SJCRH30 (cell line): Measurements from ENCODE around the gene DNAJC17. TPM values are rescaled to one million over a fixed set of nuclear protein-coding genes. Genes with fewer than 3 reads are reported as not detected.

Experiments
- DNase-seq, 2 experiments: peaks; one replicate each; pipeline ENCODE4 v3.0.0-alpha.2; 2015 to 2020
- H3K27ac ChIP-seq: fragments of 250-450 bp; sonication (Bioruptor Pico); 2 replicates; pipeline ENCODE4 v1.5.1; 2020; ENCODE audit warnings: mild to moderate bottlenecking, moderate library complexity
- H3K27me3 ChIP-seq: fragments of 250-450 bp; sonication (Bioruptor Pico); 2 replicates; pipeline ENCODE4 v1.5.1; 2020; ENCODE audit warnings: mild to moderate bottlenecking, moderate library complexity
- H3K36me3 ChIP-seq: fragments of 250-450 bp; sonication (Bioruptor Pico); 2 replicates; pipeline ENCODE4 v1.5.1; 2020; ENCODE audit warnings: mild to moderate bottlenecking, moderate library complexity
- H3K4me1 ChIP-seq: fragments of 250-450 bp; sonication (Bioruptor Pico); 2 replicates; pipeline ENCODE4 v1.5.1; 2020; ENCODE audit warnings: mild to moderate bottlenecking, moderate library complexity
- H3K4me3 ChIP-seq: fragments of 250-450 bp; sonication (Bioruptor Pico); 2 replicates; pipeline ENCODE4 v1.5.1; 2020; ENCODE audit warnings: mild to moderate bottlenecking, moderate library complexity
- H3K9me3 ChIP-seq: fragments of 250-450 bp; sonication (Bioruptor Pico); replicated peaks from 2 replicates; pipeline ENCODE4 v1.5.1; 2020; ENCODE audit warnings: mild to moderate bottlenecking, moderate library complexity
- total RNA-seq: library from RNA; depleted of rRNA; stranded (reverse); fragments of >200 nt; shearing (Covaris generic); gene quantifications from 2 replicates; pipeline ENCODE4 v1.2.3, GENCODE V29; 2014

The DNAJC17 gene
- total RNA-seq, 1 experiment from 2014 or later, result 43.5 TPM

DNA sequence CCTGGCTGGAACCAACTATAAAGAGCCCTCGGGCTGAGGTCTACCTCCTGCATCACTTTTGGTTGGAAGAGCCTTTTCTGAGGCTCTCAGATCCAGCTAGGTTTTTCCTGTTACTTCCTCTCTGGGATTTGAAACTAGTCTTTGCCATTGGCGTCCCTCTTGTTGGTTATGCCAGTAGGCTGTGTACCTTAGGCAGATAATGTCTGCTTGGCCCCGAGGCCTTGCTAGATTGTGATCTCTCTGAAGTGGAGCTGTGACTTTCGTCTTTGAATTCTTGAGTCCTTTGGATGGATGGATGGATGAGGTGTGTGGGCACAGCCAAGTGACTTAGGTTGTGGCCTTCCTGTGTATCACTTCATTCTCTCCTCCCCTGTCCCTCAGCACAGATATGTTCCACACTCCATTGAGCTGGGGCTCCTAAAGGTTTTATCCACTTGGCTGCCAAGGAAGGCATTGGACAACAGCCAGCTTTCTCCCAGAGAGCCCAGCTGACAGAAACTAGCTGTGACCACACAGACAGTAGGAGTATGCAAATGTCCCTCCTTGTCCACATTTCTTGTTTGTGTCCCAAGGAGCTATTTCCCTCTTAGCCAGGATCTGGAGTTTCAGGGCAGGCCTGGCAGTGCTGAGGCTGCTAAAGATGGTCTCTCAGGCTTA is 7.9 kb upstream of the DNAJC17 start:
- no peaks in the 10 kb centered on the region for H3K36me3 ChIP-seq
- H3K4me3 ChIP-seq, result no peak overlapping the region
- peaks cover 7% of the 10 kb centered on the region for H3K4me1 ChIP-seq
- DNase-seq, result peak; percentile 40 to 67
- H3K27me3 ChIP-seq, result no peaks in the 10 kb centered on the region
- no peaks in the 10 kb centered on the region for H3K9me3 ChIP-seq
- no peak overlapping the region for H3K27ac ChIP-seq

- Histone ChIP-seq H3K4me1 (peaks cover 7% of the 10 kb centered on the region), H3K27ac (no peak overlapping the region), H3K27me3 (no peaks in the 10 kb centered on the region), H3K4me3 (no peak overlapping the region), H3K9me3 (no peaks in the 10 kb centered on the region), H3K36me3 (no peaks in the 10 kb centered on the region)
- DNase-seq, result no peak
These were observed 5.6 kb upstream of the DNAJC17 start for GRCh38 chr15:40812721-40813425.

- Histone ChIP-seq H3K36me3 (no peaks in the 10 kb centered on the region), H3K4me1 (no peaks in the 10 kb centered on the region), H3K9me3 (no peaks in the 10 kb centered on the region), H3K4me3 (no peak overlapping the region), H3K27me3 (no peaks in the 10 kb centered on the region), H3K27ac (no peak overlapping the region)
- DNase-seq, result no peak
These were observed 1.7 kb upstream of the DNAJC17 start for GRCh38 chr15:40808861-40809450.

GRCh38 chr15:40807888-40808461 is 702 bp upstream of the DNAJC17 start:
- no peaks in the 10 kb centered on the region for H3K36me3 ChIP-seq
- peak overlapping the region; percentile 89 for H3K4me3 ChIP-seq
- DNase-seq, result no peak
- no peaks in the 10 kb centered on the region for H3K27me3 ChIP-seq
- no peak overlapping the region; the same call in 1 of the 2 replicates for H3K27ac ChIP-seq
- H3K9me3 ChIP-seq, result no peaks in the 10 kb centered on the region
- no peaks in the 10 kb centered on the region for H3K4me1 ChIP-seq

DNA sequence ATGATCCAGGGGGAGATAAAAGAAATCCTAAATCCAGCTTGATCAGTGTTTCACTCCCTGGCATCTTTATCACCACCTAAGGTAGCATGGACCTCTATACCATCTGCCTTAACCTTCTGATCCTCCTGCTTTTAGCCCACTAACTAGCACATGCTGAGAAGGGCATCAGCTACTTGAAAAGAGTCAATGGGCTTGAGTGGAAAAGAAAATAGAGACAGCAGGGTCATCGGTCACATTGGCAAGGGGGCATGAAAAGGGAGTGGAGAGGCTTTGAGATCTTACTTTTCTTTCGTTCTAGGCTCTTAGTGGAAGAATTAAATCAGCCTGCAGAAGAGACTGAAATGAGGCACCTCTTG is 623 bp downstream of the DNAJC17 start:
- H3K9me3 ChIP-seq, result no peaks in the 10 kb centered on the region
- no peak for DNase-seq
- H3K27ac ChIP-seq, result peak overlapping the region; percentile 76
- no peaks in the 10 kb centered on the region for H3K4me1 ChIP-seq
- no peaks in the 10 kb centered on the region for H3K36me3 ChIP-seq
- peak overlapping the region; percentile 89 for H3K4me3 ChIP-seq
- H3K27me3 ChIP-seq, result no peaks in the 10 kb centered on the region

GRCh38 chr15:40803688-40804087 is 3.6 kb downstream of the DNAJC17 start:
- Histone ChIP-seq H3K9me3 (no peaks in the 10 kb centered on the region), H3K36me3 (no peaks in the 10 kb centered on the region), H3K27ac (no peak overlapping the region), H3K4me1 (no peaks in the 10 kb centered on the region), H3K27me3 (no peaks in the 10 kb centered on the region), H3K4me3 (no peak overlapping the region)
- DNase-seq, result no peak

- Histone ChIP-seq H3K27ac (no peak overlapping the region), H3K4me1 (no peaks in the 10 kb centered on the region), H3K36me3 (no peaks in the 10 kb centered on the region), H3K4me3 (no peak overlapping the region), H3K9me3 (no peaks in the 10 kb centered on the region), H3K27me3 (no peaks in the 10 kb centered on the region)
- DNase-seq, result no peak
These were observed 4.2 kb downstream of the DNAJC17 start for GRCh38 chr15:40803076-40803475.

- Histone ChIP-seq H3K27ac (no peak overlapping the region), H3K4me1 (no peaks in the 10 kb centered on the region), H3K27me3 (no peaks in the 10 kb centered on the region), H3K4me3 (no peak overlapping the region), H3K36me3 (peaks cover 2% of the 10 kb centered on the region; the same call in 1 of the 2 replicates), H3K9me3 (no peaks in the 10 kb centered on the region)
- DNase-seq, result no peak
These were observed 7.8 kb downstream of the DNAJC17 start for GRCh38 chr15:40799523-40799922.

GRCh38 chr15:40796512-40796911 is 10.8 kb downstream of the DNAJC17 start:
- H3K27me3 ChIP-seq, result no peaks in the 10 kb centered on the region
- no peak overlapping the region for H3K4me3 ChIP-seq
- no peak overlapping the region for H3K27ac ChIP-seq
- no peak for DNase-seq
- no peaks in the 10 kb centered on the region; the same call in 1 of the 2 replicates for H3K4me1 ChIP-seq
- H3K9me3 ChIP-seq, result no peaks in the 10 kb centered on the region
- peaks cover 2% of the 10 kb centered on the region for H3K36me3 ChIP-seq

- no peak overlapping the region for H3K4me3 ChIP-seq
- no peaks in the 10 kb centered on the region for H3K27me3 ChIP-seq
- no peaks in the 10 kb centered on the region; the same call in 1 of the 2 replicates for H3K4me1 ChIP-seq
- no peak overlapping the region for H3K27ac ChIP-seq
- no peak for DNase-seq
- H3K36me3 ChIP-seq, result peaks cover 2% of the 10 kb centered on the region
- H3K9me3 ChIP-seq, result no peaks in the 10 kb centered on the region
These were observed 11.2 kb downstream of the DNAJC17 start for GRCh38 chr15:40796041-40796440.

DNA sequence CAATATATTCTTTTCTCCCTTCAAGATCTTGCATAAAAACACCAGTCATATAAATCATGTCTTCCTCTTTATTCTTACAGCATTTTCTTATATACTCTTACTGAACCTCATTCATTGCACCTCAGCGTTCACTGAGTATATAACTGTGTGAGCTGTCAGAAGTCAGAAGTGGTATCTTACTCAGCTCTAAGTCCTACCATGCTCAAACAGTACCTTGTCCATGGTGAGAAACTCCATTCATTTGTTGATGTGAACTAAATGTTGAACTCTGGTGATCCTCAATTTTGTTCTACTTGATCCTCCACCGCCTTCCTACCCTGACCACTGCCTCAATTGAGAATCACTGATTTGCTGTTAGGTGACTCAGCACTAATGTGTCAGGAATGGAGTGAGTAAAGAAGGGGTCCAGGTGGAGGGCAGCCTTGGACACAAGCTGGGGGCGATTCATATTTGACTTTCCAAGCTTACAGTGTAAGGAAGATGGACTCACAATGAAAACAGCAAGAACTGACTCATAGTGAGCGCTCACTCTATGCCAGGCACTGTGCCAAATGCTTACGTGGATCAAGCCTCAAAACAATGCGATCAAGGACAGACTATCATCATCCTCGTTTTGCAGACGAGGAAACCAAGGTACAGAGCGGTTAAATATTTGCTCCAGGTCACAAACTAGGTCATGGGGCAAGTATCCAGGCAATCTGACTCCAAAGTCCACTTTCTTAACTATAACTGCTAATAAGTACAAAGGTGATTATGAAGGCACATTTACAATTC is 13.9 kb downstream of the DNAJC17 start:
- no peak overlapping the region for H3K4me3 ChIP-seq

GRCh38 chr15:40792394-40792793 is 14.9 kb downstream of the DNAJC17 start:
- DNase-seq, result no peak
- Histone ChIP-seq H3K4me3 (no peak overlapping the region), H3K27ac (no peak overlapping the region), H3K36me3 (no peaks in the 10 kb centered on the region; the same call in 1 of the 2 replicates), H3K9me3 (no peaks in the 10 kb centered on the region), H3K4me1 (peaks cover 19% of the 10 kb centered on the region), H3K27me3 (no peaks in the 10 kb centered on the region)

More for the DNA sequence above, 13.9 kb downstream of the DNAJC17 start:
- Histone ChIP-seq H3K36me3 (peaks cover 2% of the 10 kb centered on the region), H3K4me1 (peaks cover 11% of the 10 kb centered on the region), H3K9me3 (no peaks in the 10 kb centered on the region), H3K27ac (no peak overlapping the region), H3K27me3 (no peaks in the 10 kb centered on the region)
- no peak for DNase-seq

DNA sequence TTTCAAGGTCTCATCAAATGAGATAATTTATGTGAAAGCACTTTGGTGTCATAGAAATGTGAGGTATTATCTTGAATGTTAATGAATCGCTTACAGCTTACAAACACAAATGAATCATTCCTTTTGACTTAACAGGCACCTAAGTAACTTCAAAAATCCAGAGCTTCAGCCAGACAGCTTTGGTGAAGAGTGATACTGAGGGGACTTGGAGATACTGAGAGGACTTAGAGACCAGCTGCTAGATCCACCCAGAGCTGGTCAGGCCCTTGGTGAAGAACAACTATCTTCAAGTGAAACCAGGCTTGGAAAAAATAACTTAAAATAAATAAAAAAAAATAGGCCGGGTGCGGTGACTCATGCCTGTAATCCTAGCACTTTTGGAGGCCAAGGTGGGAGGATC is 16.6 kb downstream of the DNAJC17 start:
- DNase-seq, result no peak
- peaks cover 22% of the 10 kb centered on the region for H3K4me1 ChIP-seq
- no peaks in the 10 kb centered on the region for H3K27me3 ChIP-seq
- no peaks in the 10 kb centered on the region for H3K9me3 ChIP-seq
- H3K27ac ChIP-seq, result no peak overlapping the region
- no peaks in the 10 kb centered on the region; the same call in 1 of the 2 replicates for H3K36me3 ChIP-seq
- H3K4me3 ChIP-seq, result no peak overlapping the region

DNA sequence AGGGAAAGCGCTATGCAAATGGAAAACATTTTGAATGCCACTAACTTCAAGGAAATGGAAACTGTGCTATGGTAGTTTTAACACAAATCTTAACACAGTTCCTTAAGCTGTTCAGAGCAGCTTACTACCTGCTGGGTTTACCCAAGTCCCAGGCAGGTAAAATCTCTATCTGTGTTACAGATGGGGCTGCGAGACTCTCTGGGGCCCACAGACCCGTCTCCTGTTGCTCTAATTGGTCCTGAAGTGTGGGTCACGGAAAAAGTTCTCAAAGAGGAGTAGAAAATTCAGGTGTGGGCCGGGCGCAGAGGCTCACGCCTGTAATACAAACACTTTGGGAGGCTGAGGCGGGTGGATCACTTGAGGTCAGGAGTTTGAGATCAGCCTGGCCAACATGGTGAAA is 17.3 kb downstream of the DNAJC17 start:
- no peak overlapping the region for H3K27ac ChIP-seq
- H3K27me3 ChIP-seq, result no peaks in the 10 kb centered on the region
- peaks cover 22% of the 10 kb centered on the region for H3K4me1 ChIP-seq
- H3K36me3 ChIP-seq, result no peaks in the 10 kb centered on the region; the same call in 1 of the 2 replicates
- no peak overlapping the region for H3K4me3 ChIP-seq
- H3K9me3 ChIP-seq, result no peaks in the 10 kb centered on the region
- no peak for DNase-seq
